ENCODE results near the gene S100A4.

S100A4 gene

GRCh38 chr1:153507926-153508583, 37.6 kb downstream of the S100A4 start:
- DNase-seq (ENCODE audit: low read depth) = no peak

DNA sequence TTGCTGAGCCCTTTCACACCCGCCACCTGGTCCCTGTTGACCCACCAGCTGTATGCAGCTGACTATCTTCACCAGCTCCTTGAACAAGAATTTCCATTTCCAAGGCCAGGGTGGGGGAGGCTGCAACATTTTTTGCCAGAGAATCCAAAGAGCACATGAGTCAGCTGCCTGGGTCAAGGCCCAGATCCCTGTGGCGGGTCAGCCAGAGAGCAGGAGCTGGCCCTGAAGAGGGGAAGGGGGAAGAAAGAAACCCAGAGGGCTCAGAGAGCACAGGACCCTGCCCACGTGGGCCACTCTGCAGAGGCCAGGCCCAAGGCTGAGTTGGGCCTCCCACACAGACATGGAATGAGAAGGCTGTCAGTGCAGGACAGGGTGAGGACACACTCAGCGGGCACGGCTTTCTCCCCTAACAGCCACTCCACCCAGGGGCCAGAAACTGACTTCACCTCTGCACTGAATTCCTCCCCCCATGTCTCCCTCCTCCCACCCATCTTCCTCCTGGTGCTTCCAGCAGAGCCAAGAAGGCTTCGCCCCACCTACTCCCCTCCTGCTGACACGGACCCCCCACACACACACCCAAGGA, 38.7 kb downstream of the S100A4 start:
- no peak for DNase-seq (ENCODE audit: low read depth)

DNA sequence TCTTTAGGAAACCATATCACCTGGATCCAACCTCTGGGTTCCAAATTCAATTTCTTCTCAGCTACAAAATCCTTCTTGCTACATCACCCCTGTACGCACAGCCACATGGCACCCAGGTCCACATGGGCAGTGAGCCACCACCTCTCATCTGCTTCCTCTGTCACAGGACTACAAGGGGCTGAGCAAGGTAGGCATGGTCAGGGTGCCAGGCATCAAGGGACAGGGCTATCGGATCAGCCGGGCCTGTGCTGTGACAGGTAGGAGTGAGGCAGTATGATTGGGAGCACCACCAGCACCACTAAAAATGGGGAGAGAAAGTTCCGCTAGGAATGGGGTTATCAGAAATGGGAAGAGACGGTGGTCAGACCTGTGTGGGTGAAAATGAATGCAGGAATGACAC, 39.2 kb downstream of the S100A4 start:
- no peak for DNase-seq (ENCODE audit: low read depth)

- DNase-seq (ENCODE audit: low read depth) = no peak
These were observed 40.0 kb downstream of the S100A4 start for GRCh38 chr1:153505576-153505975.

- no peak for DNase-seq (ENCODE audit: low read depth)
These were observed 41.8 kb downstream of the S100A4 start for GRCh38 chr1:153503766-153504165.

DNA sequence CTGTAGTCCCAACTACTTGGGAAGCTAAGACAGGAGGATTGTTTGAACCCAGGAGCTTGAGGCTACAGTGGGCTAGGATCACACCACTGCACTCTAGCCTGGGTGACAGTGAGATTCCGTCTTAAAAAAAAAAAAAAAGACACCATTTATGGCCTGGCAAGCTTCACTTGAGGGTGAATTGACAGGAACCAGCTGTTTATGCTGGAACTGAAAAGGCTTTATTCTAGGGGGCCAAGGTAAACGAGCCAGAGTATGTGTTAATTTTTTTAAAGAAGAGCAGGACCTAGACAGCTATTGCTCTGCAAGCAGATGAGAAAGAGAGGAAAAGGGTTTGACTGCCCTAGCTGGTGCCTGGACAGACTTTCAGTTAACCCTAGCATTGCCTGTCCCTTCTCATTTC, 46.9 kb downstream of the S100A4 start:
- no peak for DNase-seq (ENCODE audit: low read depth)

- DNase-seq (ENCODE audit: low read depth) = no peak
These were observed 50.1 kb downstream of the S100A4 start for GRCh38 chr1:153495536-153495935.

DNA sequence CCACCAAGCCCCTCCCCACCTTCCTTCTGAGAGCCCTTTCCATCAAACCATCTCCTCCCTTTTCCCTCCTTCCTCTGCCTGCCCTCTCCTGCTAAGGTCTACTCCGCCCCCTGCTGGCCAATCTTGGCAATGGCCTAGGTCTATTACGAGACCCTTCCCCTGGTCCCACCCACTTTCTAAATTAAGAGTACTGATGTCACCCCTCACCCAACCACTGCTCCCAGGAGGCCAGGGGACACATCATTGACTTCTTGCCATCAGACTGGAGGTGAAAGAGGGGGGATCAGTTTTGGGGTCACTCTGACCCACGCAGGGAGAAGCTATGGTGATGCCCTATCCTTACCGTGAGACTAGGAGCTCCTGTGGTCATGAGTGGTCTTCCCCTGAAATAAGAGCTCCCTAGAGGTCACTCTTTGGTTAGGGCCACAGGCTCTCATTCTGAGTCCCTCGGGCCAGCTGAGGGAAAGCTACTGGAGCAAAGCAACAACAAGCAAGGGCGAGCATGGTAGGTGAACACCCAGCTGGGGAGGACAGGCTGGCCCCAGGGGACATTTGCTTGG, 50.5 kb downstream of the S100A4 start:
- DNase-seq (ENCODE audit: low read depth) = peak; percentile 66

Data from stimulated activated CD8-positive, alpha-beta memory T cell treated with anti-CD3 and anti-CD28 coated beads, Interleukin-15, amount 100 ng/mL, for 24 hours (primary cell).